ENCODE results near the gene PIGQ. TPM values are rescaled to one million over a fixed set of nuclear protein-coding genes. Genes with fewer than 3 reads are reported as not detected.

PIGQ gene
- total and polyA plus RNA-seq, 2 of the 8 experiments (the other 6 are each of a cell fraction or from before 2014, with no cell fraction given): 36.0 to 49.2 TPM

DNA sequence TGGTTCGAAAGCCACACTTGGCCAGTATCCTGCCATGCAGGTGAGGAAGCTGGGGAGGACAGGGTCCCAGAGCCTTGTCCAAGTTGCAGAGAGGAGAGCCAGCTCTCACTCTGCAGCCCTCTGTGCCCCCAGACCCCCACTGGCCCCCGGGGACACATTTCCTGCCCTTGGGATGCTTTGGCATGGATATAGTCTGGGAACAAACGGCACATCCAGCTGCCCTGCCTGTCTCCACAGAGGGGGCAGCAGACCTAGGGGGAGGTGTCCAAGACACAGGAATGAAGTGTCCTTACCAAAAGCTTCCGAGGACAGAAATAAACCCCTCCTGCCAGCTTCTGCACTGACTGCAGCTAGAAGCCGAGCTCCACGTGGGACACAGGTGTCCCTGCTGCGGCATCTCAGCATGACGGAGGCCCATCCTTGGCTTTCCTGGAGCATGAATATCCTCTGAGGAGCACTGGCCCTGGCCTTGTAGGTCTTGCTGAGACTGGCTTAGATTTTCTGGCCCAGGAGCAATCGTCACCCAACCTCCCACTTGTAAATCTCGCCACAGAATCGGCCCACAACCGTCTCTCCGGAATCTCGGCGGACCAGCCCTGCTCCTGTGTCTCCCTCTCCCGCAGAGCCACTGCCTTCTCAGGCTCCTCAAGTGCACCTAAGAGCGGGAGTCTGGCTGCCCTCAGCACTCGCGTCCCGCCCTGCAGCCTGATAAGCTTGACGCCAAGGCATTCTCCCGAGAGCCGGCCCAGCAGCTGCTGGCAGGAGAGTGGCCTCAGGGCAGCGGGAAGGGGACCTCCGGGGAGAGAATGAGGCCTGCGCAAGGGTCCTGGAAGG is 43.4 kb upstream of the PIGQ start:
- Histone ChIP-seq H2BK20ac (ENCODE audit: low read length) (no peak overlapping the region), H3K27ac (ENCODE audit: low read depth, low read length) (peak overlapping the region; percentile 92; the same call in 1 of the 2 replicates), H3K4me1 (replicated peaks in 1 of 4; ENCODE audit: control insufficient read depth in 3 of 4, insufficient read depth in 4 of 4, low read length in 3 of 4) (peaks cover 0 to 25% (median 13%) of the 10 kb centered on the region in 4 experiments; a peak in 5 of 7 replicates), H3K79me1 (ENCODE audit: low read depth, low read length) (peaks cover 9% of the 10 kb centered on the region), H3K9ac (replicated peaks in 1 of 4; ENCODE audit: extremely low read depth in 1 of 4, low read depth in 3 of 4, low read length in 3 of 4) (peak overlapping the region; percentile 55 to 85 (median 68)), H3K23ac (ENCODE audit: insufficient read length) (no peak overlapping the region), H3K18ac (ENCODE audit: extremely low read depth, low read length) (peak overlapping the region; percentile 94; the same call in 1 of the 2 replicates), H4K20me1 (replicated peaks in 1 of 2; ENCODE audit: control insufficient read depth in 1 of 2, insufficient read depth in 2 of 2, low read length in 2 of 2) (peaks cover 11 to 34% of the 10 kb centered on the region in 2 experiments), H3K23me2 (ENCODE audit: low read depth, low read length) (peaks cover 7% of the 10 kb centered on the region; the same call in 1 of the 2 replicates), H2BK5ac (ENCODE audit: low read depth, low read length) (0 out of 2 replicates have a peak overlapping the region, but pooled peaks have one; percentile 88), H3K14ac (ENCODE audit: insufficient read length) (no peak overlapping the region), H3K4me3 (ENCODE audit: extremely low read depth in 1 of 4, insufficient read depth in 2 of 4, low read depth in 3 of 4, low read length in 4 of 4) (peak overlapping the region; percentile 71 to 82 (median 80)), H2BK15ac (ENCODE audit: low read length) (no peak overlapping the region; the same call in 1 of the 2 replicates), H3K79me2 (ENCODE audit: control insufficient read depth in 1 of 2, insufficient read depth in 2 of 2, low read length in 2 of 2) (peaks cover 6 to 40% of the 10 kb centered on the region in 2 experiments; a peak in 3 of 4 replicates), H4K5ac (ENCODE audit: insufficient read length, low read depth, low read length) (peak overlapping the region; percentile 51), H2AK5ac (ENCODE audit: low read depth, low read length) (no peak overlapping the region), H4K91ac (replicated peaks; ENCODE audit: insufficient read length, low read length) (peak overlapping the region; percentile 19), H3K9me3 (ENCODE audit: insufficient read depth in 2 of 2, low read depth in 1 of 2, low read length in 1 of 2) (no peaks in the 10 kb centered on the region), H2BK12ac (ENCODE audit: low read depth, low read length) (no peak overlapping the region), H2AFZ (ENCODE audit: low read length) (no peak overlapping the region), H3K4me2 (ENCODE audit: insufficient read depth in 1 of 2, low read depth in 2 of 2, low read length in 2 of 2) (peak overlapping the region; percentile 76 to 89), H3K56ac (replicated peaks; ENCODE audit: insufficient read length, low read depth, low read length) (peak overlapping the region; percentile 23), H4K8ac (ENCODE audit: extremely low read depth, insufficient read depth, low read length) (peak overlapping the region; percentile 99; the same call in 1 of the 2 replicates), H3K36me3 (ENCODE audit: control insufficient read depth in 2 of 4, insufficient read depth in 4 of 4, low read length in 3 of 4) (no peaks in the 10 kb centered on the region), H2BK120ac (replicated peaks; ENCODE audit: low read depth, low read length) (no peak overlapping the region), H3K4ac (replicated peaks; ENCODE audit: insufficient read length, low read depth, low read length) (peak overlapping the region; percentile 72), H3K27me3 (replicated peaks in 1 of 4; ENCODE audit: control insufficient read depth in 3 of 4, extremely low read depth in 1 of 4, insufficient read depth in 3 of 4, low read length in 3 of 4) (no peaks in the 10 kb centered on the region)
- WGBS, 2 experiments (ENCODE audit: extremely low coverage in 1 of 2, insufficient coverage in 1 of 2, insufficient read length in 1 of 2, insufficient replicate concordance in 2 of 2, low coverage in 1 of 2, low lambda C conversion rate in 2 of 2, missing lambda C conversion rate in 1 of 2): 27% methylated on average over 26 of the region's 26 CpGs; no CpG with 5 or more reads in 1 of the 2 experiments
- TF ChIP-seq CREB1 (IDR thresholded peaks at IDR 0.05): no peak
- TF ChIP-seq POLR2A (IDR thresholded peaks at IDR 0.05; ENCODE audit: control extremely low read depth in 1 of 2, low read depth in 2 of 2, low read length in 2 of 2): peak in 1 of 2 experiments; percentile 23; a peak in 1 of 3 replicates
- TF ChIP-seq, protein P1, sequence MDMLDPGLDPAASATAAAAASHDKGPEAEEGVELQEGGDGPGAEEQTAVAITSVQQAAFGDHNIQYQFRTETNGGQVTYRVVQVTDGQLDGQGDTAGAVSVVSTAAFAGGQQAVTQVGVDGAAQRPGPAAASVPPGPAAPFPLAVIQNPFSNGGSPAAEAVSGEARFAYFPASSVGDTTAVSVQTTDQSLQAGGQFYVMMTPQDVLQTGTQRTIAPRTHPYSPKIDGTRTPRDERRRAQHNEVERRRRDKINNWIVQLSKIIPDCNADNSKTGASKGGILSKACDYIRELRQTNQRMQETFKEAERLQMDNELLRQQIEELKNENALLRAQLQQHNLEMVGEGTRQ (IDR thresholded peaks at IDR 0.05; ENCODE audit: low read length): peak; percentile 2; the same call in 1 of the 2 replicates
- TF ChIP-seq, protein P2, sequence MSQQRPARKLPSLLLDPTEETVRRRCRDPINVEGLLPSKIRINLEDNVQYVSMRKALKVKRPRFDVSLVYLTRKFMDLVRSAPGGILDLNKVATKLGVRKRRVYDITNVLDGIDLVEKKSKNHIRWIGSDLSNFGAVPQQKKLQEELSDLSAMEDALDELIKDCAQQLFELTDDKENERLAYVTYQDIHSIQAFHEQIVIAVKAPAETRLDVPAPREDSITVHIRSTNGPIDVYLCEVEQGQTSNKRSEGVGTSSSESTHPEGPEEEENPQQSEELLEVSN (IDR thresholded peaks at IDR 0.05): peak; percentile 73
- CTCF ChIA-PET (ENCODE audit: partially characterized antibody): interaction anchor here (0.6 to 1.6 kb wide), 9 partner anchors 11 to 293 kb away, joined by 3 to 6 read pairs (median 4); no protein-coding TSS in a partner anchor
- DNase-seq (ENCODE audit: low read depth in 1 of 2, low spot score in 2 of 2) (no peak), FAIRE-seq (no peak)
- POLR2A ChIA-PET (ENCODE audit: partially characterized antibody): interaction anchor here (0.5 to 1.9 kb wide), 24 partner anchors 8 to 298 kb away, joined by 3 to 8 read pairs (median 3); partner anchors contain the start of genes DECR2, MCRIP2, METTL26 and RHOT2

Data from H1 (cell line).